ENCODE results near the gene LRRC15.

Gene LRRC15

GRCh38 chr3:194333212-194333980, 36.1 kb downstream of the LRRC15 start:
- peak; percentile 85 for DNase-seq (ENCODE audit: low read depth)

GRCh38 chr3:194332858-194333211, 36.7 kb downstream of the LRRC15 start:
- DNase-seq (ENCODE audit: low read depth) = no peak

GRCh38 chr3:194330579-194330978, 39.0 kb downstream of the LRRC15 start:
- DNase-seq (ENCODE audit: low read depth) = no peak

GRCh38 chr3:194330160-194330559, 39.4 kb downstream of the LRRC15 start:
- DNase-seq (ENCODE audit: low read depth) = no peak

GRCh38 chr3:194329583-194329965, 40.0 kb downstream of the LRRC15 start:
- no peak for DNase-seq (ENCODE audit: low read depth)

GRCh38 chr3:194328942-194329582, 40.5 kb downstream of the LRRC15 start:
- no peak for DNase-seq (ENCODE audit: low read depth)

GRCh38 chr3:194328053-194328657, 41.4 kb downstream of the LRRC15 start:
- DNase-seq (ENCODE audit: low read depth) = no peak

GRCh38 chr3:194327218-194328052, 42.1 kb downstream of the LRRC15 start:
- no peak for DNase-seq (ENCODE audit: low read depth)

- DNase-seq (ENCODE audit: low read depth) = no peak
Observed at GRCh38 chr3:194326968-194327217, 42.6 kb downstream of the LRRC15 start.

GRCh38 chr3:194326192-194326967, 43.2 kb downstream of the LRRC15 start:
- no peak for DNase-seq (ENCODE audit: low read depth)

GRCh38 chr3:194325424-194326153, 44.0 kb downstream of the LRRC15 start:
- DNase-seq (ENCODE audit: low read depth) = no peak

GRCh38 chr3:194324823-194325327, 44.7 kb downstream of the LRRC15 start:
- no peak for DNase-seq (ENCODE audit: low read depth)

- DNase-seq (ENCODE audit: low read depth) = no peak
Observed at GRCh38 chr3:194323785-194324735, 45.5 kb downstream of the LRRC15 start.

GRCh38 chr3:194322678-194323211, 46.8 kb downstream of the LRRC15 start:
- DNase-seq (ENCODE audit: low read depth) = no peak

- no peak for DNase-seq (ENCODE audit: low read depth)
Observed at GRCh38 chr3:194321693-194322640, 47.6 kb downstream of the LRRC15 start.

- no peak for DNase-seq (ENCODE audit: low read depth)
Observed at GRCh38 chr3:194320744-194321243, 48.7 kb downstream of the LRRC15 start.

GRCh38 chr3:194320100-194320499, 49.4 kb downstream of the LRRC15 start:
- DNase-seq (ENCODE audit: low read depth) = no peak

- DNase-seq (ENCODE audit: low read depth) = no peak
Observed at GRCh38 chr3:194318511-194319161, 50.9 kb downstream of the LRRC15 start.

Data from activated T-cell treated with anti-CD3 and anti-CD28 coated beads for 24 hours (primary cell).